ENCODE results near the gene SVEP1.

DNA sequence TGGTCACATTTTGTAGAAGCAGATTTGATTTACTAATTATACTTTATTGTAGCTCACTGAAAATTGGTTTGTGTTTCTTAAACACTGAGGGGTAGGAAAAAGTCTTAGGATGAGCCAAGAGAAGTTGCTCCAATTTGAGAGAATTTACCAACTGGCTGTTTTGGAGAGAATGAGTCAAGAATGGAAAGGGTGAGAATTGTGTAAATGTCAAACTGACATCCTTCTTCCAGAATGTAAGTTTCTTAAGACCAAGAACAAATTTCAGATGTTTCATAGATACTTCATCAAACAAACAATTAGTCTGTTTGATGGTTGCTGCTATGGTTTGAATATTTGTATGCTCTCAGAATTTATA lies 135.7 kb downstream of the SVEP1 start:
- no peak for TF ChIP-seq CTCF (conservative IDR thresholded peaks at IDR 0.05; ENCODE audit: low read depth in 2 of 2)
- no peak for TF ChIP-seq EZH2phosphoT487 (IDR thresholded peaks at IDR 0.05; ENCODE audit: unreplicated experiment)
- TF ChIP-seq EZH2 (IDR thresholded peaks at IDR 0.05; ENCODE audit: low read depth, unreplicated experiment), result no peak
- TF ChIP-seq CREB1 (CRISPR knock-in tag; IDR thresholded peaks at IDR 0.05; ENCODE audit: low read depth), result no peak
- TF ChIP-seq ZNF114 (CRISPR knock-in tag; IDR thresholded peaks at IDR 0.05), result no peak
- no peak for TF ChIP-seq NANOG (IDR thresholded peaks at IDR 0.05; ENCODE audit: borderline replicate concordance)
- TF ChIP-seq POLR2AphosphoS5 (IDR thresholded peaks at IDR 0.05; ENCODE audit: low read depth), result no peak
- no peak for TF ChIP-seq ZNF462 (CRISPR knock-in tag; IDR thresholded peaks at IDR 0.05)
- TF ChIP-seq REST (IDR thresholded peaks at IDR 0.05; ENCODE audit: unreplicated experiment), result no peak
